NCI-H2227 (cell line): ENCODE measurements around the gene SF3B2.
"Not testable (repeated sequence)": the region's sequence is repeated elsewhere in the genome, so short reads cannot be mapped to it uniquely, and the experiment has no call there.

ENCODE experiments used
- DNase-seq: peaks from one replicate; lab custom pipeline; 2025; ENCODE audit not compliant: unreplicated experiment; lab: John Stamatoyannopoulos, UW

Gene SF3B2

DNA sequence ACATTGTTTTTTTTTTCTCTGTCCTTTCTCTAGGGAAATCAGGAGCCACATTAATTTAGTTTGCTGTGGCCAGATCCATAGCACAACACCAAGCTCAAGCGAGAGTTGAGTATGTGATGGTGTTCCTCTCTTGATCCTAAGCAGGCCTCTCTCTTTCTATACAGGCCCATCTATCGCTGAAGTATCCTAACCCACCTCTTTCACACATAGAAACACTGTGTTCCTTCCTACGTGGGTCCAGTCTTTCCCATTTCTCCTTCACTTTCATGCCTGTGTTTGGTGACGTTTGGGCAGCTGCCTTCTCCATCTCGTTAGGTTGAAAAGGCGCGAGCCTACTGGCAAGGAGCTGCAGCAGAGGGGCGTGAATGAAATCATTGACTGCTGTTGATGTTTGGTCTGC is 20.4 kb downstream of the SF3B2 start:
- DNase-seq, result no peak

DNA sequence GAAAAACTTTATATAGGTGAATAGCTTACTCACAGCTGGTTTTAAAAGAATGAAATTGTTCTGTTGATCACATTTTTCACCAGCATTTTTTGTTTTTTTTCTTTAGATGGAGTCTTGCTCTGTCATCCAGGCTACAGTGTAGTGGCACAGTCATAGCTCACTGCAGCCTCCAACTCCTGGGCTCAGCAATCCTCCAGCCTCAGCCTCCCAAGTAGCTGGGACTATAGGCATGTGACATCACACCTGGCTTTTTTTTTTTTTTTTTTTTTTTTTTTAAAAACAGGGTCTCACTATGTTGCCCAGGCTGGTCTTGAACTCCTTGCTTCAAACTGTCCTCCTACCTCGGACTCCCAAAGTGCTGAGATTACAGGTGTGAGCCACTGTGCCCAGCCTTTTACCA is 21.5 kb downstream of the SF3B2 start:
- no peak for DNase-seq

DNA sequence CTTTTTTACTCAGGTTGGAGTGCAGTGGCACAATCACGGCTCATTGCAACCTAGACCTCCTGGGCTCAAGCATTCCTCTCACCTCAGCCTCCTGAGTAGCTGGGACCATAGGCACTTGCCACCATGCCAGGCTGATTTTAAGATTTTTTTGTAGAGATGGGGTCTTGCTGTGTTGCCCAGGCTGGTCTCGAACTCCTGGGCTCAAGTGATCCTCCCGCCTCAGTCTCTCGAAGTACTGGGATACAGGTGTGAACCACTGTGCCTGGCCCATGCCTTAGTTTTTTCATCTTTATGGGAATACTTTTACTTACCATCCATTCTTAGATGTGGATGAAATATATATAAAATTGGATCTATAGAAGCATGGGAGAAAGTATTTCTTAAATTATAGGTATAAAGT is 23.1 kb downstream of the SF3B2 start:
- DNase-seq, result no peak

DNA sequence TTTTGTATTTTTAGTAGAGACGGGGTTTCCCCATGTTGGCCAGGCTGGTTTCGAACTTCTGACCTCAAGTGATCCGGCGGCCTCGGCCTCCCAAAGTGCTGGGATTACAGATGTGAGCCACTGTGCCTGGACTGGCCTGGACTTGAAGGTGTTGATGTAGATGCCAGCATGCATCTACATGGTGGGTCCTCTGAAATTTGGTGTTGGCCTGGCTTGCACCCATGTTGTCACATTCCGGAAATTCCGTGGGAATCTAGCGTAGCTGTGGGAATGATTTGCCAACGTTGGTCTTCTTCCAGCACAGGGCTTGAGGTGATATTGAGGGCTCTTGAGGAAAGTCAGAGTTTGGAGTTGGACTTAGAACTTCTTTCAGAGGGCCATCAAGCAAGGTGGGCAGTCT is 24.4 kb downstream of the SF3B2 start:
- DNase-seq, result no peak

DNA sequence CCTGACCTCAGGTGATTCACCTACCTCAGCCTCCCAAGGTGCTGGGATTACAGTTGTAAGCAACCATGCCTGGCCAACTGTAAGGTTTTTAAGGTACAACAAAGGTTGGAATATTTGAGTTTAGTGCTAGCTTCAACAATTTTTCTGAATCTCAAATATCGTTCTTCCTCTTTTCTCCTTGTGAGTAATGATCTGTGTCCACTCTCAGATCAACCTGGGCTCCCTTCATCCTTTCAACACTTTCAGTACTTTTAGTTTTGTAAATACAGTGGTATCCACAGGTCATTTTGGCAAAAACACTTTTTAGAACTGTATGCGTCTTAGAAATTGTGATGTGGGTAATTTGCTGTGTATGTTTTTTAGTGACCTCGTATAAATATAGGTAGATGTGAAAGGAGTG is 25.8 kb downstream of the SF3B2 start:
- DNase-seq, result no peak

DNA sequence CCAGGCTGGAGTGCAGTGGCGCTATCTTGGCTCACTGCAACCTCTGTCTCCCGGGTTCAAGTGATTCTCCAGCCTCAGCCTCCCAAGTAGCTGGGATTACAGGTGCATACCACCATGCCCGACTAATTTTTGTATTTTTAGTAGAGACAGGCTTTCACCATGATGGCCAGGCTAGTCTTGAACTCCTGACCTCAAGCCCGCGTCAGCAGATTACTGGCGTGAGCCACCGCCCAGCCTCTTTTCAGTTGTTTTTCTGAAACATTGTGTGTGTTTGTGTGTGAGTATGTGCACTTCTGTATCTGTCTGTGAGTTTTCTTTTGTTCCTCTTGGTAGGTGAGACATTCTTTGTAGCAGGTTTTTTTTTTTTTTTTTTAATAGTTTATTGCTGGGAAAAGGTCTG is 26.8 kb downstream of the SF3B2 start:
- not testable (repeated sequence) for DNase-seq

DNA sequence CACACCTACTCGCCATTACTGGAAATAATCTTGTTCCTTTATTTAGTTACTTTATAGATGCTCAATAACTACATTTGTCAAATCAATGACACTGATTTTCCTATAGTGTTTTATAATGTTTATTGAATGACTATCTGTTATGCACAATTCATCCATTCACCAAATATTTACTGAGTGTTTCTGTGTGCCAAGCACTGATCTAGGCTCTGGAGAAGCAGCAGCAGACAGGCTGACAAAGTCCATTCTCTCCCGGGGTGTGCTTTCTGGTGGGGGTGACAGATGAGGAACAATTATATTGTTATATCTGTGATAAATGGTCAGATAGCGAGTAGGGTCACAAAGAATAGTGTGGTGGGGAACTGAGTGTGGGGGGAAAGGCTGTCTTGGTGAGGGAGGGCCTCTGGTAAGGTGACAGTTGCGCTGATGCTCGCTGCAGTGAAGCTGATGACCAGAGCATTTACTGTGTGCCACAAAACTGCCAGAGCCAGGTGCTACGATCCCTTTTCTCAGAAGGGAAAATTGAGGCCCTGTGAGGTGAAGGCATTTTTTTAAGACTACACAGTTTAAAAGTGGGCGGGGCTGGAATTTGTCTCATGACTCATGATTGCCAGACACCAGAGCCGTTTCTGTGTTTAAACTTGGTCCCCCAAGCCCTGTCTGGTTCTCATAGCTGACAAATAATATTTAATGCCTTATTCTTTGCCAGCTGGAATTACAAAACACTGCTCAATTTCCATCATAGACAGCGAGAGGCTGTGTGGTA is 28.1 kb downstream of the SF3B2 start:
- no peak for DNase-seq

DNA sequence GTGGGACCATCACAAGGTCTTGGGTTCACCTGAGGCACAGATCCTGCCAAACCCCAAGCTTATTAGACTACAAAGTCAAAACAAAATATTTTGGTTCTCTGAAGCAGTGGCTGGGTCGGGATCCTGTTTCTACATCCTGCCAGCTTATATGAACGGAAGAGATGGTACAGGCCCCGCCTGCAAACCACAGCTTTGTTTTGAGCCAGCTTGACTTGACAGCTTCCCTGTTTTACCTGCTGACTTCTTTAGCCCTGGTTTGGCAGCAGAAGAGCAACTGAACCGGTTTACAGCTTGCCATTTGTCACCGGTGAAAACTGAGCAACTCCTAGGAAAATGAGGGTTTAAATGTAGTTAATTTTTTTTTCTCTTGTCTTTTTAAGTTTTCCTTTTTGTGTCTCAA is 29.3 kb downstream of the SF3B2 start:
- DNase-seq, result no peak

DNA sequence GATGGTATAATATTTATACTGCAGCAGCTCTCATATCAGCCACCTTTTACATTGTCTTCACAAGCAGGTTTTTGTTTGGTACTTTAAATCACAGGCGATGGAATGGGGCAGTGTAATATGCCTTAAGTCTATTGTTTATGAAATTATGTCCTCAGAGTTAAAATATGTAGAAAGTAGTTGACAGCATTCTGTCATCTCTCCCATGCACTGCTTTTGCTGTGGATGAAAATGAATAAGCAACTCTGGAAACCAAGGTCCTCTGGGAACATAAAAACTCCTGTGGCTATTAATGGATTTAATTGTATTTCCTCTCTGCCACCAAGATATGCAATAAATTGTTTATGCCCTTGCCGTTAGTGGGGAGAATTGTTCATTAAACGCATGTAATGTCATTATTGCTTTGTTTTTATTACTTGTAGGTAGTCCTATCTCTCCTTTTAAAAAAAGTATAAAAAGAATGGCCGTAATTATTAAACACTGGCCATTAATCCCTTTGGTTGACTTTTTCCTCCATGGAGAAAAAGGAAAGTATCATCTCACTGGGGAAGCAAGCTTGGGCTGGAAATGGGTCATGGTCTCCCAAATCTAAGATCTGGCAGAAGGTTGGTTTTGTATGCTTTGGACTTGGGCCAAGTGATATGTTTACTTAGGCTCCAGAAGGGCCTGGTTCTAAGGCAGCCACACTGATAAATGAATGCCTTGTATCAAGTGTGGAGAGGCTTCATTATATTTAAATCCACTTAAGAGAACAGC is 31.0 kb downstream of the SF3B2 start:
- DNase-seq, result peak; percentile 79

DNA sequence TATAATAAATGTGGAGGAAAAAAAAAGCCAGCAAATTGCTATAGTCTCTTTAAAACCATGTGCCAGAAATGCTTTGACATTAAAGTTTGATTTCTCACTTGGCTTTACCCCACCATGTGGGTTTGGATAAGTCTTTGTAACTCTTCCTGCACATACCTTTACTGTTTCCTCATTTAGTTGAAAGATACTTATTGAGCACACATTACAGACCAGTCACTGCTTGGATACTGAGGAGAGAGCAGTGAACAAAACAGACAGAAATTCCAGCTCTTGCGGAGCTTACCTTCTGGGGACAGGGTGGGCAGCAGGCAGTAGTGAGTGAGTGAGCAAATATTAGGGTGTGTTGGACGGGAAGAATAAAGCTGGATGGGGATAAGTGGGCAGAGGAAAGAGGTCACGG is 31.6 kb downstream of the SF3B2 start:
- no peak for DNase-seq

DNA sequence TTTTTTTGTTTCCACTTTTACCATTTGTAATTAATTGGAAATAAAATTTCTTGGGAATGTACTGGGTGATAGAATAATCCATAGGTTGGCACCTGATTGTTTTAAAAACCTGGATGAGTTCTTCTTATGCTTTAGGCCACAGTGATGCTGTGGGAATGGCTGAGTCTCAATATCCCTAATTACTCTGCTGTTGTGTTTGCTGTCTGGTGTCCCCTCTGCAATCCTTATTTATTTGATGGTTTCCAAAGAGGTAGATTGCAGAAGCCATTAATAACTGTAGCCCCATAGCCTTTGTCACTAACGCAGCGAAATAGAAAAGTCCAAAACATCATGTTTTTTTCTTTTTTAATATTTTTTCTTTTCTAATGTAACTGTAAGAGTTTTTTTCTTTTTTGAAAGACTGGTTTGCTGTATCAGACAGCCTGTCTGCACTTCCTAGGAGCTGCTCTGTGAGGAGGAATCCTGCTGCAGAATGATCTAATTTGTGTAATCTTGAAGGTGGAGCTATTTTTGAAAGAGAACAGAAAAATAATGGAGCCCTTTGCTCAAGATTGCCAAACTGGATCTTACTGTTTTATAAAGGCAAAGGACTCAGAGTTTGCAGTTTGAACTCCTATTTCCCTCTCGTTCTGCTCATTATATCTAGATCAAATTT is 32.8 kb downstream of the SF3B2 start:
- no peak for DNase-seq

DNA sequence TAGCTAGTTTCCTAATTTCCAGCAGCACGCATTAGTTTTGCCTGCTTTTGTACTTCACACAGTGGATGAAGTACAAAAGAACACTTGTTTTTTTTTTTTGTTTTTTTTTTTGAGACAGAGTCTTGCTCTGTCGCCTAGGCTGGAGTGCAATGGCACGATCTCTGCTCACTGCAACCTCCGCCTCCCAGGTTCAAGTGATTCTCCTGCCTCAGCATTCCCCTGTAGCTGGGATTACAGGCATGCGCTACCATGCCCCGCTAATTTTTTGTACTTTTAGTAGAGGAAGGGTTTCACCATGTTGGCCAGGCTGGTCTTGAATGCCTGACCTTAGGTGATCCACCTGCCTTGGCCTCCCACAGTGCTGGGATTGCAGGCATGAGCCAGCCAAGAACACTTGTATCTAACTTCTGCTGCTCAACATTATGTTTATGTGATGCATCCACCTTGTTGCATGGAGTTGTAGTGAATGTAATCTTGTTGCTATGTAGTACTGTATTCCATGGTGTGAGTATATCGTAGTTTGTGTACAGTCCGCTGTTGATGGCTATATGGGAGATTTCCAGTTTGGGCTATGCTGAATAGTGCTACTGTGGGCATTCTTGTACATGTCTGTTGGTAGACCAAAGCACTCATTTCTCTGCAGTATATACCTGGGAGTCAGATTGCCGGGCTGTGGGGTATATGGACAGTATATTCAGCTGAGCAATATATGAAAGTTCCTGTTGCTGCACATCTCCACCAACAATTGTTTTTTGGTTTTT is 35.2 kb downstream of the SF3B2 start:
- no peak for DNase-seq

DNA sequence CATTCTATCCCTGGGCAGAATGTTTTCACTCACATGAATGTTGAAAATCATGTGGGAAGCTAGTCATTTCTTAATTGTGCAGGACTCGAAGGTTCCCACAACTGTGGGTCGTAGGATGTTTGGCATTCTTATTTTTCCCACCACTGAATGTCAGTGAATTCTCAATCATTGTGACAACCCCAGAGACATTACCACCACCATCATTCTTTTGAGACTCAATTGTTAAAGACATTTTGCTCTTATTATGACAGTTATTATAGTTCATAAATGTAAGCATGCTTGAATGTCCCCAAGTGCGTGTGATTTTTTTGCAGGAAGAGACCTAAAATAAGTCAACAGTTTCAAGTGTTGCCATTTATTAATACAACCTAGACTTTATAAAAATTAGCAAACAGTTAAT is 36.9 kb downstream of the SF3B2 start:
- no peak for DNase-seq

DNA sequence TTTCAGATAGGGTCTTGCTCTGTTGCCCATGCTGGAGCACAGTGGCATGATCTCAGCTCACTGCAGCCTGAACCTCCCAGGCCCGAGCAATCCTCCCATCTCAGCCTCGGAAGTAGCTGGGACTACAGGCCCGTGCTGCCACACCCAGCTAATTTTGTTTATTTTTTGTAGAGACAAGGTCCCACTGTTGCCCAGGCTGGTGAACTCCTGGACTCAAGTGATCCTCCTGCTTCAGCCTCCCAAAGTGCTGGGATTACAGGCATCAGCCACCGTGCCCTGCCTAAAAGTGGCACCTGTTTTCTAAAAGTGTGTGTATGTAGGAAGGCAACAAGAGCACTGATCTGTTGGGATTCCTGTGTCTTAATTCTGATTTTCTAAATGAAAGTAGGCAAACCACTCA is 38.1 kb downstream of the SF3B2 start:
- no peak for DNase-seq

DNA sequence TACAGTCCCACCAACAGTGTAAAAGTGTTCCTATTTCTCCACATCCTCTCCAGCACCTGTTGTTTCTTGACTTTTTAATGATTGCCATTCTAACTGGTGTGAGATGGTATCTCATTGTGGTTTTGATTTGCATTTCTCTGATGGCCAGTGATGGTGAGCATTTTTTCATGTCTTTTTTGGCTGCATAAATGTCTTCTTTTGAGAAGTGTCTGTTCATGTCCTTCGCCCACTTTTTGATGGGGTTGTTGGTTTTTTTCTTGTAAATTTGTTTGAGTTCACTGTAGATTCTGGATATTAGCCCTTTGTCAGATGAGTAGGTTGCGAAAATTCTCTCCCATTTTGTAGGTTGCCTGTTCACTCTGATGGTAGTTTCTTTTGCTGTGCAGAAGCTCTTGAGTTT is 40.0 kb downstream of the SF3B2 start:
- DNase-seq, result not testable (repeated sequence)

DNA sequence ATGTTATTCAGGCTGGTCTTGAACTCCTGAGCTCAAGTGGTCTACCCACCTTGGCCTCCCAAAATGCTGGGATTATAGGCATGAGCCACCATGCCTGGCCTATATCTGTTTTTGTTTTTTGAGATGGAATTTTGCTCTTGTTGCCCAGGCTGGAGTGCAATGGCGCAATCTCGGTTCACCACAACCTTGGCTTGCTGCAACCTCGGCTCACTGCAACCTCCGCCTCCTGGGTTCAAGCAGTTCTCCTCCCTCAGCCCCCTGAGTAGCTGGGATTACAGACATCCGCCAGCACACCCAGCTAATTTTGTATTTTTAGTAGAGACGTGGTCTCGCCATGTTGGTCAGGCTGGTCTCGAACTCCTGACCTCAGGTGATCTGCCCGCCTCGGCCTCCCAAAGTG is 47.6 kb downstream of the SF3B2 start:
- DNase-seq, result not testable (repeated sequence)

DNA sequence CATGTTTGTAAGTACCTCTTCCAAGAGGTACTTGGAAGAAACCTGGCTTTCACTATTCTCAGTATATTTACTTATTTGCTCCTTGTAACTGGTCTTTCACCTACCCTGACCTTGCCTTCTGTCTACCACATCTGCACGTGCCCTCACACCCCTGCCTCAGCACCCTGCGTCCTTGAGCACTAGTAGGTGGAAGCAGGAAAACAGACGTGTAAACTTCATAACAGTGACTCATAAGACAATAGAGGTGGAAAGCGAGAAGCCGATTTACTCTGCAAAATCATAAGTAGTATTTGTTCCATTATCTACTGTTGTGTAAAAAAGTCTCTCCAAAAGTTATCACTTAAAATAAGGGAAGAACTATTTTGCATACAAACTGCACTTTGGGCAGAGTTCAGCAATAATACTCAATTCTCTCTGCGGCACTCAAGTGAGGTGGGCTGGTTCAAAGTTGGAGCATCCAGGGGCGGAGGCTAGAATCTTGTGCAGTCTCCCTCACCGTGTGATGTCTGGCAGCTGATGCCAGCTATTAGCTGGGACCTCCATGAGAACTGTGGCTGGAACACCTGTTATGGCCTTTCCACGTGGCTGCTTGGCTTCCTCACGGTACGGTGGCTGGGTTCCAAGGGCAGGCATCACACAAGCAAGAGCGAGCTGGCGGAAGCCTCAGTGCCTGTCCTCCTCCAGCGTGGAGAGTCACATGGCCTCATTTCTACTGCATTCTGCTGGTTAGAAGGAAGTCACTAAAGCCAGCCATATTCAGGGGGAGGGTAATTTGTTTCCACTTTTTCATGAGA is 48.3 kb downstream of the SF3B2 start:
- peak; percentile 80 for DNase-seq

DNA sequence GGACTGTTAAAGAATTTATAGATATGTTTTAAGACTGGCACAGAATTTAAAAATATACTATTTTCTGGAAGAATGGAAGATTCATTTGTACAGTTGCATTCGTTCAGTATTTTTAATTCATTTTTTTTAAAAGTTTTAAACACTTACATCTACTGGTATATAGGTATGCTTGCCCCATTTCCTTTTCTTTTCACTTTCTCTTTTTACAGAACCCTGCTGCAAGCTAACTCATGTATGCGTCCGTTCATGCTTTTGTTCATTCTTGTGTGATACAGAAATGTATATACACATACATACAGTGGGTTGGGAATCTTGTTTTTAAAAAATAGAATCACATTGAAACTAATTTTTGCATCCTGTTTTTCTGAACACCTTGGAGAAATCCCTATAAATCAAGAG is 48.9 kb downstream of the SF3B2 start:
- DNase-seq, result no peak

DNA sequence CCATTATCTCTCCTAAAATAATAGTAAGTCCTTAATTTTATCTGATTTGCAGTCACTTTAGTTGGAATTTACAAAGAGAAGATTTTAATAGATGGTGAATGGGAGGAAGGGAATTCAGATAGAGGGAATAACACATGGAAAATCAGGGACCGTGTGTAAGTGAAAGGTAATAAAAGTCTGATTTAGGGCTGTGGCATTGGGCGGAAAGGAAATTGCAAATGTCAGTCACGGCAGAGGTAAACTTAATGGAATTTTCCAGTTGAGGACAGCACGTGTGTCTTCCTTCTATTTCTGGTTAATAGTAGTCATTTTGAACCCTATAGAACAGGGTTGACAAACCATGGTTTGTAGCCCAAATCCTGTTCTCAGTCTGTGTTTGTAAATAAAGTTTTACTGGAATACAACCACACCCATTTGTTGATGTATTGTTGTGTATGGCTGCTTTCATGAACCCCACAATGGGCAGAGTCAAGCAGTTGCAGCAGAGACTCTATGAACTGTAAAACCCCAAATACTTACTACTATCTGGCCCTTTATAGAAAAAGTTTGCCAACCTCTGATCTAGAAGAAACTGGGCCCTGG is 52.0 kb downstream of the SF3B2 start:
- no peak for DNase-seq
